GM21717 (cell line): ENCODE data around the gene MED12L.
"Not testable (repeated sequence)": the region's sequence is repeated elsewhere in the genome, so short reads cannot be mapped to it uniquely, and the experiment has no call there.

Experiments
- ATAC-seq: cut with Tn5 transposase; IDR thresholded peaks from one replicate; pipeline ENCODE4 v1.9.1; 2021; ENCODE audit warnings: mild to moderate bottlenecking, moderate library complexity; ENCODE audit not compliant: unreplicated experiment

Gene MED12L

GRCh38 chr3:151357463-151357850, 272.0 kb downstream of the MED12L start:
- no peak for ATAC-seq

GRCh38 chr3:151362751-151363174, 277.3 kb downstream of the MED12L start:
- no peak for ATAC-seq

- no peak for ATAC-seq
These were observed 281.5 kb downstream of the MED12L start for GRCh38 chr3:151366993-151367392.

- ATAC-seq = no peak
These were observed 282.0 kb downstream of the MED12L start for GRCh38 chr3:151367448-151367847.

GRCh38 chr3:151371526-151371925, 286.1 kb downstream of the MED12L start:
- no peak for ATAC-seq

GRCh38 chr3:151372063-151372820, 286.8 kb downstream of the MED12L start:
- no peak for ATAC-seq

- ATAC-seq = peak; percentile 61
These were observed 292.4 kb downstream of the MED12L start for GRCh38 chr3:151377768-151378385.

GRCh38 chr3:151379083-151379734, 293.7 kb downstream of the MED12L start:
- no peak for ATAC-seq

- peak; percentile 31 for ATAC-seq
These were observed 297.2 kb downstream of the MED12L start for GRCh38 chr3:151382671-151383070.

GRCh38 chr3:151383111-151383510, 297.6 kb downstream of the MED12L start:
- ATAC-seq = no peak

- ATAC-seq = peak; percentile 57
These were observed 298.5 kb downstream of the MED12L start for GRCh38 chr3:151383956-151384355.

- ATAC-seq = peak; percentile 58
These were observed 299.3 kb downstream of the MED12L start, which contains the start of gene P2RY12 for GRCh38 chr3:151384741-151385174. Gene P2RY12, minus strand, starts transcription at chr3:151384753. Its CDS starts 45,908 bp downstream, at chr3:151338845.

GRCh38 chr3:151386056-151386455, 300.6 kb downstream of the MED12L start:
- no peak for ATAC-seq

- no peak for ATAC-seq
These were observed 302.0 kb downstream of the MED12L start for GRCh38 chr3:151387432-151387831.

- ATAC-seq = no peak
These were observed 302.4 kb downstream of the MED12L start for GRCh38 chr3:151387842-151388241.

GRCh38 chr3:151391720-151392119, 306.3 kb downstream of the MED12L start:
- no peak for ATAC-seq

GRCh38 chr3:151392191-151392590, 306.7 kb downstream of the MED12L start:
- not testable (repeated sequence) for ATAC-seq

GRCh38 chr3:151393146-151393830, 307.8 kb downstream of the MED12L start:
- no peak for ATAC-seq

- no peak for ATAC-seq
These were observed 308.5 kb downstream of the MED12L start for GRCh38 chr3:151393941-151394340.

- no peak for ATAC-seq
These were observed 309.1 kb downstream of the MED12L start for GRCh38 chr3:151394611-151395010.

- no peak for ATAC-seq
These were observed 310.3 kb downstream of the MED12L start for GRCh38 chr3:151395806-151396205.
